Activated T-helper 17 cell treated with anti-CD3 and anti-CD28 coated beads, Interleukin-2, amount 50 U/mL, for 72 hours (primary cell): Measurements from ENCODE around the gene DLG4. TPM values are rescaled to one million over a fixed set of nuclear protein-coding genes. Genes with fewer than 3 reads are reported as not detected.

Experiments
- ATAC-seq: fragments of 150-1000 bp; cut with Tn5 transposase; replicated peaks from 2 replicates; pipeline ENCODE4 v1.10.0; 2021; ENCODE audit warnings: mild to moderate bottlenecking, moderate library complexity
- H3K27ac Mint-ChIP-seq: one replicate; pipeline ENCODE4 v1.8.0; 2022; ENCODE audit warnings: mixed read lengths
- H3K27me3 Mint-ChIP-seq: one replicate; pipeline ENCODE4 v1.8.0; 2022; ENCODE audit warnings: mixed read lengths
- H3K36me3 Mint-ChIP-seq: one replicate; pipeline ENCODE4 v1.8.0; 2022; ENCODE audit warnings: low read depth, mild to moderate bottlenecking, mixed read lengths
- H3K4me1 Mint-ChIP-seq: one replicate; pipeline ENCODE4 v1.8.0; 2022; ENCODE audit warnings: mixed read lengths
- H3K4me3 Mint-ChIP-seq: one replicate; pipeline ENCODE4 v1.8.0; 2022; ENCODE audit warnings: mild to moderate bottlenecking, mixed read lengths
- H3K9me3 Mint-ChIP-seq: one replicate; pipeline ENCODE4 v1.8.0; 2022; ENCODE audit warnings: mixed read lengths
- total RNA-seq, 2 donors: library from RNA; stranded (reverse); gene quantifications; one replicate each; pipeline ENCODE4 v1.2.3, GENCODE V29; 2022

DLG4 gene
- total RNA-seq, 2 donors from 2014 or later = 5.9 to 19.4 TPM

GRCh38 chr17:7217113-7217987, 2.3 kb downstream of the DLG4 start:
- ATAC-seq = no peak
- peaks cover 51% of the 10 kb centered on the region for H3K4me1 Mint-ChIP-seq
- no peaks in the 10 kb centered on the region for H3K27me3 Mint-ChIP-seq
- peak overlapping the region; percentile 94 for H3K4me3 Mint-ChIP-seq
- H3K36me3 Mint-ChIP-seq = peaks cover 37% of the 10 kb centered on the region
- H3K9me3 Mint-ChIP-seq = no peaks in the 10 kb centered on the region
- H3K27ac Mint-ChIP-seq = peak overlapping the region; percentile 98

GRCh38 chr17:7216242-7217112, 3.2 kb downstream of the DLG4 start:
- Mint-ChIP-seq H3K27me3 (peaks cover 4% of the 10 kb centered on the region), H3K9me3 (no peaks in the 10 kb centered on the region), H3K36me3 (peaks cover 28% of the 10 kb centered on the region), H3K27ac (peak overlapping the region; percentile 22), H3K4me3 (peak overlapping the region; percentile 93), H3K4me1 (peaks cover 49% of the 10 kb centered on the region)
- no peak for ATAC-seq

GRCh38 chr17:7215652-7216180, 3.9 kb downstream of the DLG4 start:
- H3K27me3 Mint-ChIP-seq = peaks cover 4% of the 10 kb centered on the region
- ATAC-seq = no peak
- peaks cover 42% of the 10 kb centered on the region for H3K4me1 Mint-ChIP-seq
- H3K9me3 Mint-ChIP-seq = no peaks in the 10 kb centered on the region
- peak overlapping the region; percentile 93 for H3K4me3 Mint-ChIP-seq
- H3K36me3 Mint-ChIP-seq = peaks cover 20% of the 10 kb centered on the region
- peak overlapping the region; percentile 22 for H3K27ac Mint-ChIP-seq

GRCh38 chr17:7215136-7215638, 4.4 kb downstream of the DLG4 start:
- Mint-ChIP-seq H3K9me3 (no peaks in the 10 kb centered on the region), H3K4me3 (peak overlapping the region; percentile 93), H3K27ac (peak overlapping the region; percentile 91), H3K36me3 (peaks cover 15% of the 10 kb centered on the region), H3K4me1 (peaks cover 40% of the 10 kb centered on the region), H3K27me3 (peaks cover 4% of the 10 kb centered on the region)
- no peak for ATAC-seq

- H3K4me1 Mint-ChIP-seq = peaks cover 40% of the 10 kb centered on the region
- H3K27ac Mint-ChIP-seq = peak overlapping the region; percentile 91
- peak; percentile 86 for ATAC-seq
- H3K9me3 Mint-ChIP-seq = no peaks in the 10 kb centered on the region
- H3K4me3 Mint-ChIP-seq = peak overlapping the region; percentile 93
- peaks cover 8% of the 10 kb centered on the region for H3K36me3 Mint-ChIP-seq
- H3K27me3 Mint-ChIP-seq = peaks cover 4% of the 10 kb centered on the region
Observed at GRCh38 chr17:7214300-7215135, 5.1 kb downstream of the DLG4 start.

- H3K27me3 Mint-ChIP-seq = peaks cover 4% of the 10 kb centered on the region
- H3K4me3 Mint-ChIP-seq = peak overlapping the region; percentile 93
- H3K9me3 Mint-ChIP-seq = no peaks in the 10 kb centered on the region
- H3K36me3 Mint-ChIP-seq = peaks cover 6% of the 10 kb centered on the region
- H3K27ac Mint-ChIP-seq = peak overlapping the region; percentile 91
- peaks cover 35% of the 10 kb centered on the region for H3K4me1 Mint-ChIP-seq
- ATAC-seq = peak; percentile 11
Observed at GRCh38 chr17:7213895-7214299, 5.7 kb downstream of the DLG4 start.

GRCh38 chr17:7211491-7212273, 8.0 kb downstream of the DLG4 start:
- H3K4me1 Mint-ChIP-seq = peaks cover 32% of the 10 kb centered on the region
- no peak overlapping the region for H3K4me3 Mint-ChIP-seq

GRCh38 chr17:7208754-7209460, 10.7 kb downstream of the DLG4 start:
- no peak overlapping the region for H3K4me3 Mint-ChIP-seq
- peaks cover 4% of the 10 kb centered on the region for H3K27me3 Mint-ChIP-seq
- H3K9me3 Mint-ChIP-seq = no peaks in the 10 kb centered on the region
- no peak for ATAC-seq
- peaks cover 34% of the 10 kb centered on the region for H3K4me1 Mint-ChIP-seq
- H3K36me3 Mint-ChIP-seq = no peaks in the 10 kb centered on the region
- no peak overlapping the region for H3K27ac Mint-ChIP-seq

More at GRCh38 chr17:7211491-7212273, 8.0 kb downstream of the DLG4 start:
- Mint-ChIP-seq H3K27me3 (peaks cover 4% of the 10 kb centered on the region), H3K9me3 (no peaks in the 10 kb centered on the region), H3K36me3 (peaks cover 6% of the 10 kb centered on the region), H3K27ac (no peak overlapping the region)
- no peak for ATAC-seq

GRCh38 chr17:7208027-7208571, 11.5 kb downstream of the DLG4 start:
- Mint-ChIP-seq H3K27ac (no peak overlapping the region), H3K36me3 (no peaks in the 10 kb centered on the region), H3K4me3 (no peak overlapping the region), H3K27me3 (peaks cover 4% of the 10 kb centered on the region), H3K4me1 (peaks cover 27% of the 10 kb centered on the region), H3K9me3 (no peaks in the 10 kb centered on the region)
- no peak for ATAC-seq

- Mint-ChIP-seq H3K4me3 (no peak overlapping the region), H3K27ac (peak overlapping the region; percentile 44)
Observed at GRCh38 chr17:7207120-7208001, 12.3 kb downstream of the DLG4 start.

GRCh38 chr17:7205561-7205960, 14.1 kb downstream of the DLG4 start:
- no peaks in the 10 kb centered on the region for H3K9me3 Mint-ChIP-seq
- H3K4me3 Mint-ChIP-seq = peak overlapping the region; percentile 84
- H3K36me3 Mint-ChIP-seq = no peaks in the 10 kb centered on the region
- no peaks in the 10 kb centered on the region for H3K27me3 Mint-ChIP-seq
- no peak for ATAC-seq
- H3K27ac Mint-ChIP-seq = peak overlapping the region; percentile 93
- H3K4me1 Mint-ChIP-seq = peaks cover 27% of the 10 kb centered on the region

More at GRCh38 chr17:7207120-7208001, 12.3 kb downstream of the DLG4 start:
- H3K9me3 Mint-ChIP-seq = no peaks in the 10 kb centered on the region
- H3K27me3 Mint-ChIP-seq = peaks cover 4% of the 10 kb centered on the region
- no peaks in the 10 kb centered on the region for H3K36me3 Mint-ChIP-seq
- no peak for ATAC-seq
- peaks cover 27% of the 10 kb centered on the region for H3K4me1 Mint-ChIP-seq
